Suprapubic skin (tissue), 4 donors: ENCODE results near the gene TBC1D4. TPM values are rescaled to one million over a fixed set of nuclear protein-coding genes. Genes with fewer than 3 reads are reported as not detected.

ENCODE experiments used
- DNase-seq, 2 donors: peaks; one replicate each; pipeline ENCODE4 v3.0.0-alpha.2; 2019; ENCODE audit warnings: low spot score in 2 of 2
- H3K27ac ChIP-seq: fragments of 200-600 bp; sonication (generic); one replicate; pipeline ENCODE4 v1.5.1; 2019
- H3K27me3 ChIP-seq: fragments of 200-600 bp; sonication (generic); one replicate; pipeline ENCODE4 v1.5.1; 2019
- H3K36me3 ChIP-seq: fragments of 200-600 bp; sonication (generic); one replicate; pipeline ENCODE4 v1.5.1; 2019
- H3K4me1 ChIP-seq: fragments of 200-600 bp; sonication (generic); one replicate; pipeline ENCODE4 v1.5.1; 2019
- H3K4me3 ChIP-seq: fragments of 200-600 bp; sonication (generic); one replicate; pipeline ENCODE4 v1.5.1; 2019; ENCODE audit warnings: mild to moderate bottlenecking
- H3K9me3 ChIP-seq: fragments of 200-600 bp; sonication (generic); one replicate; pipeline ENCODE4 v1.5.1; 2019
- EP300 ChIP-seq: sonication (generic); formaldehyde crosslinking; IDR thresholded peaks from one replicate; pipeline ENCODE4 v1.6.1; 2017; ENCODE audit warnings: antibody characterized with exemption
- POLR2A ChIP-seq, 2 donors: fragments of 450-650 bp; IDR thresholded peaks; one replicate each; pipeline ENCODE4 v1.6.1; 2017; ENCODE audit warnings: antibody characterized with exemption in 2 of 2, mild to moderate bottlenecking in 2 of 2, moderate library complexity in 2 of 2
- POLR2AphosphoS5 ChIP-seq, 3 donors: sonication (generic); formaldehyde crosslinking; IDR thresholded peaks; one replicate each; pipeline ENCODE4 v1.6.1; 2017; ENCODE audit warnings: antibody characterized with exemption in 3 of 3
- WGBS: methylation state at CpG from one replicate; pipeline ENCODE4 v1.1.5; 2018; 5-methylcytosine and 5-hydroxymethylcytosine counted together
- total RNA-seq, 4 donors: library from RNA; depleted of rRNA; stranded (reverse); fragments of >200 nt; gene quantifications; one replicate each; pipeline ENCODE4 v1.1.0, GENCODE V29; 2016
- TF ChIP-seq, protein P1 (sequence below), 2 donors: fragments of 200-600 bp in 1 of 2; fragments of 450-650 bp in 1 of 2; sonication (generic) in 1 of 2; IDR thresholded peaks; one replicate each; pipeline ENCODE4 v1.5.1; 2016 to 2019; ENCODE audit warnings: antibody characterized with exemption in 2 of 2, mild to moderate bottlenecking in 1 of 2, moderate library complexity in 1 of 2

TBC1D4 gene
- total RNA-seq, 4 donors from 2014 or later: 54.3 to 110 (median 72.7) TPM

DNA sequence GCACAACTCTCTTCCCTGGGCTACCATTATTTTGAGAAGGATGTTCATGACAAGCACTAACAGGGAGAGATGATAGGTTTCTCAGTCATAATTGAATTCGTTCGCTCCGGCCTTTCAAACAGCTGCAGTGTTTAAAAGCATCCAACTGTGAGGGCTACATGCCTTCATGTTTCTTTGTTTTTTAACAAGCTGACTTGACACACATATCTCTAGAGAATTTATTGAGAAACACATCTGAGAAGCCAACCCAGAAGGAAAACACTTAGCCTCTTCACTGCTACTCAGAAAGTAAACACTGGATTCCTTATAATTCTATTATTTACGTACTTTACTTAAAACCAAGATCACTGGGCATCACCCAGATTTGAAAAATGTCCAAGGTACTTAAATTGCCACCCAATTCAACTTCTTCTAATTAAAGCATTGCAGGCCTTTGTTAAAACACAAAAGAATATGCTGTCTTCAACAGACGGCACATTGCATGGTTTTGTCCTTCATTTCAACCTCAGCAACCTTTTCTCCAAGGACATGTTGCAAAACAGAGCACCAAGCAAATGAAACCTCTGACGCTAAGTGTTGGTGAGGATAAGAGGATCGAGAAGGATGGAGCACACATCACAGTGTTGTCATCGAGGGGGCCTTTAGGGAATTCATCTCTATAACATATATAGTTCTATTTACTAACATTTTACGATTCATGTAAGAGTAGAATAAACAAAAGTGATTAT lies 75.8 kb downstream of the TBC1D4 start:
- H3K27ac ChIP-seq: no peak overlapping the region
- 76% methylated on average over 9 of the region's 9 CpGs for WGBS
- DNase-seq: no peak

DNA sequence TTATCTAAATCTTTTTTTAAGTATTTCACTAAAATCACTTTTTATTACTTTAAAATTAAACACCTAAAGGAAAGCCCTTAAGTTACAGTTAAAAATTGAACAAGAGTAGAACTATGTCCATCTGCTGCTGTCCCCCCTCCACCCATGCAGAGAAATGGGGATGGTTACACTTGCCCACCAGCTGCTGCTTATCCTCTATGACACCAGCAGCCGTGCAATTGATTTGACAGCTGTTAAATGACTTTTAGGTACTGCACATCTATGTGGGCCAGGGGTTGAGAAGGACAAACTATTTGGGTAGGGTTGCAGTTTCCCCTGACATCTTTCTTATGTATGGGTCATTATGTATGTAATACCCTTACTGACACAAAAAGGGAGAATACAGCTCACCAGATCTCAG lies 77.2 kb downstream of the TBC1D4 start:
- WGBS: 80% methylated on average over 1 of the region's 1 CpG
- no peak for DNase-seq
- TF ChIP-seq EP300: no peak
- no peak for TF ChIP-seq POLR2A (IDR thresholded peaks at IDR 0.05)
- no peak for TF ChIP-seq POLR2AphosphoS5 (IDR thresholded peaks at IDR 0.05)
- TF ChIP-seq, protein P1, sequence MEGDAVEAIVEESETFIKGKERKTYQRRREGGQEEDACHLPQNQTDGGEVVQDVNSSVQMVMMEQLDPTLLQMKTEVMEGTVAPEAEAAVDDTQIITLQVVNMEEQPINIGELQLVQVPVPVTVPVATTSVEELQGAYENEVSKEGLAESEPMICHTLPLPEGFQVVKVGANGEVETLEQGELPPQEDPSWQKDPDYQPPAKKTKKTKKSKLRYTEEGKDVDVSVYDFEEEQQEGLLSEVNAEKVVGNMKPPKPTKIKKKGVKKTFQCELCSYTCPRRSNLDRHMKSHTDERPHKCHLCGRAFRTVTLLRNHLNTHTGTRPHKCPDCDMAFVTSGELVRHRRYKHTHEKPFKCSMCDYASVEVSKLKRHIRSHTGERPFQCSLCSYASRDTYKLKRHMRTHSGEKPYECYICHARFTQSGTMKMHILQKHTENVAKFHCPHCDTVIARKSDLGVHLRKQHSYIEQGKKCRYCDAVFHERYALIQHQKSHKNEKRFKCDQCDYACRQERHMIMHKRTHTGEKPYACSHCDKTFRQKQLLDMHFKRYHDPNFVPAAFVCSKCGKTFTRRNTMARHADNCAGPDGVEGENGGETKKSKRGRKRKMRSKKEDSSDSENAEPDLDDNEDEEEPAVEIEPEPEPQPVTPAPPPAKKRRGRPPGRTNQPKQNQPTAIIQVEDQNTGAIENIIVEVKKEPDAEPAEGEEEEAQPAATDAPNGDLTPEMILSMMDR (IDR thresholded peaks at IDR 0.05): no peak

More for the DNA sequence above, 75.8 kb downstream of the TBC1D4 start:
- H3K4me1 ChIP-seq: peaks cover 8% of the 10 kb centered on the region
- TF ChIP-seq POLR2AphosphoS5 (IDR thresholded peaks at IDR 0.05): no peak
- TF ChIP-seq, protein P1 (IDR thresholded peaks at IDR 0.05): no peak
- no peak for TF ChIP-seq POLR2A (IDR thresholded peaks at IDR 0.05)
- TF ChIP-seq EP300: no peak
- no peaks in the 10 kb centered on the region for H3K36me3 ChIP-seq
- H3K9me3 ChIP-seq: no peaks in the 10 kb centered on the region
- no peak overlapping the region for H3K4me3 ChIP-seq
- H3K27me3 ChIP-seq: no peaks in the 10 kb centered on the region

DNA sequence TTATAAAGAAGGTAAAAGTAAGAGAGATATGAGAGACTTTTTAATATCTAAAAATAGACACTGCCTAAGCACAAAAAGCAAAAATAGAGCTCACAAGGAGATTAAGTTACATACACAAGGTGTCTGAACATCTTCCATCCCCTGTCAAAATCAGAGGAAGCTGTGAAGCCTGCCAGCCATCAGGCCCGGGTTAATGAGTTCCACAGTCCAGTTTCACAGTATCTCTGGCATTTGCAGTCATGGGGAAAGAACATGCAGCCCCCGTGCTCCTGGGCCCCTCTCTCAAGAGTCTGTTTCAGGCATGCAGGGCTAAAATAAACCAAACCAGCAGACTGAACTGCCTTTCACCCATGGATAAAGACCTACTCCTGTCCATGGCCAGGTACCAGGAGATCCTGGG lies 79.2 kb downstream of the TBC1D4 start:
- no peak for DNase-seq
- 54% methylated on average over 2 of the region's 2 CpGs for WGBS
- TF ChIP-seq EP300 (no peak), POLR2A (IDR thresholded peaks at IDR 0.05) (no peak), POLR2AphosphoS5 (IDR thresholded peaks at IDR 0.05) (no peak)
- TF ChIP-seq, protein P1 (IDR thresholded peaks at IDR 0.05): no peak
- H3K36me3 ChIP-seq: no peaks in the 10 kb centered on the region
- H3K27ac ChIP-seq: no peak overlapping the region
- peaks cover 8% of the 10 kb centered on the region for H3K4me1 ChIP-seq
- H3K4me3 ChIP-seq: no peak overlapping the region
- peaks cover 7% of the 10 kb centered on the region for H3K9me3 ChIP-seq
- no peaks in the 10 kb centered on the region for H3K27me3 ChIP-seq

More for the DNA sequence above, 77.2 kb downstream of the TBC1D4 start:
- Histone ChIP-seq H3K36me3 (no peaks in the 10 kb centered on the region), H3K4me1 (peaks cover 8% of the 10 kb centered on the region), H3K27me3 (no peaks in the 10 kb centered on the region), H3K27ac (no peak overlapping the region), H3K9me3 (no peaks in the 10 kb centered on the region), H3K4me3 (no peak overlapping the region)

DNA sequence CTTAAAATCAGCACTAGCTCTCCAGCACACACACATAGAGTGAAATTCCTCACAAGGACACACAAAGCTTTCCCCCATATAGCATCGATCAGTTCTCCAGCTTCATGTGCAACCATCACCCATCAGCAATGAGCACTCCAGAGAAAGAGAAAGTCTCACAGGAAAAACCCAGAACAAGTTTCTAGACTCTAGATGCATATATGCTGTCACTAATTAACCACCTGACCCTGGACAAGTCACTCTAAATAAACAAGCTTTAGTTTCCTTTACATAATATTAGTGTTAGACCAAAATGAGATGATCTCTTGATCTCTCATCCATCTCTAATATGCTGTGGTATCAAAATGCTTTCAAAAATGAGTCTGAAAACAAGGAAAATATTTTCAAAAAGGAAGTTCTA lies 81.2 kb downstream of the TBC1D4 start:
- H3K4me1 ChIP-seq: no peaks in the 10 kb centered on the region
- no peak for DNase-seq
- H3K4me3 ChIP-seq: no peak overlapping the region
- 94% methylated on average over 1 of the region's 1 CpG for WGBS
- H3K36me3 ChIP-seq: no peaks in the 10 kb centered on the region
- no peak overlapping the region for H3K27ac ChIP-seq
- H3K27me3 ChIP-seq: no peaks in the 10 kb centered on the region
- peaks cover 7% of the 10 kb centered on the region for H3K9me3 ChIP-seq
- TF ChIP-seq EP300 (no peak), POLR2AphosphoS5 (IDR thresholded peaks at IDR 0.05) (no peak), POLR2A (IDR thresholded peaks at IDR 0.05) (no peak)
- TF ChIP-seq, protein P1 (IDR thresholded peaks at IDR 0.05): no peak

DNA sequence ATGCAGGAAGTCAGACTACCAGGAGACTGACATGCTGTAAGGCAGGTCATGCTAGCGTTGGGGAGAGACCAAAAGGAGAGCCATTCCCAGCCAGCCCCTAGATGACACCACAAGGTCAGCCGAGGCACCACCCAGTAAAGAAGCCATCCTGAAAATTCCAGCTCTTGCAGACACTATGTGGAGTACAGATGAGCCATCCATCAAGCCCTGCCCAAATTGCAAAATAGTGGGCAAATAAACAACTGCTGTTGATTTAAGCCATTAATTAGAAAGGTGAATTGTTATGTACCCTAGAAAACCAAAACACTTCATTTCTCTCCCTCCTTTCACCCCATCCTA lies 82.1 kb downstream of the TBC1D4 start:
- TF ChIP-seq, protein P1 (IDR thresholded peaks at IDR 0.05): no peak
- no peak for TF ChIP-seq EP300
- TF ChIP-seq POLR2A (IDR thresholded peaks at IDR 0.05): no peak
- TF ChIP-seq POLR2AphosphoS5 (IDR thresholded peaks at IDR 0.05): no peak
- no peaks in the 10 kb centered on the region for H3K27me3 ChIP-seq
- H3K4me1 ChIP-seq: no peaks in the 10 kb centered on the region
- no peak overlapping the region for H3K4me3 ChIP-seq
- no peak overlapping the region for H3K27ac ChIP-seq
- peaks cover 7% of the 10 kb centered on the region for H3K9me3 ChIP-seq
- no peak for DNase-seq
- no peaks in the 10 kb centered on the region for H3K36me3 ChIP-seq
- WGBS: 80% methylated on average over 2 of the region's 2 CpGs
